Trophoblast cell (in vitro differentiated cells and primary cell): ENCODE results near the gene PXDN.

Experiments used
- DNase-seq, 2 donors: peaks; one replicate each; pipeline ENCODE4 v3.0.0-alpha.2; 2016
- H2AFZ ChIP-seq: 2 replicates; pipeline ENCODE4 v1.6.1; 2013; ENCODE audit warnings: low read length, moderate library complexity, mild to moderate bottlenecking; ENCODE audit not compliant: insufficient read depth, poor library complexity
- H2AK5ac ChIP-seq: 2 replicates; pipeline ENCODE4 v1.6.1; 2013; ENCODE audit warnings: mild to moderate bottlenecking, low read length
- H2BK120ac ChIP-seq: 2 replicates; pipeline ENCODE4 v1.6.1; 2013; ENCODE audit warnings: low read length, mild to moderate bottlenecking, moderate library complexity; ENCODE audit not compliant: insufficient read depth, poor library complexity
- H2BK12ac ChIP-seq: 2 replicates; pipeline ENCODE4 v1.6.1; 2013; ENCODE audit warnings: mild to moderate bottlenecking, low read length, moderate library complexity
- H2BK5ac ChIP-seq: 2 replicates; pipeline ENCODE4 v1.6.1; 2013; ENCODE audit warnings: low read length, low read depth, moderate library complexity, mild to moderate bottlenecking; ENCODE audit not compliant: poor library complexity
- H3K14ac ChIP-seq: 2 replicates; pipeline ENCODE4 v1.6.1; 2013; ENCODE audit warnings: mild to moderate bottlenecking, low read length
- H3K18ac ChIP-seq: 2 replicates; pipeline ENCODE4 v1.6.1; 2013; ENCODE audit warnings: mild to moderate bottlenecking, low read length
- H3K23ac ChIP-seq: 2 replicates; pipeline ENCODE4 v1.6.1; 2013; ENCODE audit warnings: low read length
- H3K27ac ChIP-seq: 2 replicates; pipeline ENCODE4 v1.5.1; 2013; ENCODE audit warnings: low read depth, mild to moderate bottlenecking, inconsistent platforms, low read length, moderate library complexity
- H3K27me3 ChIP-seq: 2 replicates; pipeline ENCODE4 v1.6.1; 2013; ENCODE audit warnings: inconsistent platforms, mild to moderate bottlenecking, low read length, moderate library complexity; ENCODE audit not compliant: insufficient read depth
- H3K36me3 ChIP-seq, 2 experiments: 1 replicate in 1 of 2; 2 replicates in 1 of 2; pipeline ENCODE4 v1.6.1; 2013; ENCODE audit warnings: low read length in 2 of 2, mild to moderate bottlenecking in 2 of 2, moderate library complexity in 1 of 2; ENCODE audit not compliant: insufficient read depth in 2 of 2, control insufficient read depth in 1 of 2
- H3K4ac ChIP-seq: 2 replicates; pipeline ENCODE4 v1.6.1; 2013; ENCODE audit warnings: low read depth, mild to moderate bottlenecking, low read length, moderate library complexity
- H3K4me1 ChIP-seq, 2 experiments: 1 replicate in 1 of 2; 2 replicates in 1 of 2; pipeline ENCODE4 v1.6.1; 2013; ENCODE audit warnings: low read length in 2 of 2, mild to moderate bottlenecking in 2 of 2, moderate library complexity in 1 of 2; ENCODE audit not compliant: insufficient read depth in 2 of 2, control insufficient read depth in 1 of 2
- H3K4me2 ChIP-seq: 2 replicates; pipeline ENCODE4 v1.6.1; 2013; ENCODE audit warnings: inconsistent platforms, mild to moderate bottlenecking, low read length, moderate library complexity
- H3K4me3 ChIP-seq: 2 replicates; pipeline ENCODE4 v1.5.1; 2013; ENCODE audit warnings: mild to moderate bottlenecking, low read depth, low read length, inconsistent platforms
- H3K79me1 ChIP-seq: one replicate; pipeline ENCODE4 v1.6.1; 2013; ENCODE audit warnings: low read length
- H3K79me2 ChIP-seq: 2 replicates; pipeline ENCODE4 v1.6.1; 2013; ENCODE audit warnings: low read length, mild to moderate bottlenecking; ENCODE audit not compliant: control insufficient read depth, insufficient read depth, poor library complexity
- H3K9ac ChIP-seq: 2 replicates; pipeline ENCODE4 v1.6.1; 2013; ENCODE audit warnings: mild to moderate bottlenecking, low read length
- H3K9me3 ChIP-seq: 2 replicates; pipeline ENCODE4 v1.6.1; 2013; ENCODE audit warnings: low read depth, mild to moderate bottlenecking, control low read depth, inconsistent platforms, low read length; ENCODE audit not compliant: insufficient read depth
- H4K12ac ChIP-seq: 2 replicates; pipeline ENCODE4 v1.6.1; 2013; ENCODE audit warnings: low read depth, mild to moderate bottlenecking, low read length, moderate library complexity
- H4K8ac ChIP-seq: 2 replicates; pipeline ENCODE4 v1.6.1; 2013; ENCODE audit warnings: low read depth, mild to moderate bottlenecking, low read length, moderate library complexity
- H4K91ac ChIP-seq: one replicate; pipeline ENCODE4 v1.6.1; 2013; ENCODE audit warnings: low read depth, mild to moderate bottlenecking, low read length, moderate library complexity
- WGBS: extraction: QIAGEN DNeasy Blood & Tissue Kit; methylation state at CpG from one replicate; pipeline ENCODE4 v1.1.7; 2013; ENCODE audit warnings: missing lambda C conversion rate; ENCODE audit not compliant: insufficient read length, insufficient coverage; ENCODE audit errors: extremely low coverage; 5-methylcytosine and 5-hydroxymethylcytosine counted together

PXDN gene

GRCh38 chr2:1674276-1674675, 70.0 kb downstream of the PXDN start:
- Histone ChIP-seq H2AFZ (no peak overlapping the region), H3K79me2 (no peaks in the 10 kb centered on the region), H2BK12ac (no peak overlapping the region), H3K79me1 (no peaks in the 10 kb centered on the region), H3K9me3 (peaks cover under 1% of the 10 kb centered on the region), H3K36me3 (peaks cover 63 to 76% of the 10 kb centered on the region in 2 experiments), H3K27ac (no peak overlapping the region), H3K4me2 (no peak overlapping the region), H2AK5ac (no peak overlapping the region), H3K9ac (no peak overlapping the region), H3K4me1 (no peaks in the 10 kb centered on the region), H4K91ac (no peak overlapping the region), H3K14ac (no peak overlapping the region), H3K18ac (no peak overlapping the region), H3K27me3 (no peaks in the 10 kb centered on the region), H3K23ac (no peak overlapping the region), H4K12ac (no peak overlapping the region), H3K4me3 (no peak overlapping the region), H3K4ac (no peak overlapping the region), H2BK5ac (no peak overlapping the region), H4K8ac (no peak overlapping the region), H2BK120ac (no peak overlapping the region)
- DNase-seq: no peak
- WGBS: no CpG with 5 or more reads among the region's 9 CpGs

GRCh38 chr2:1673160-1673944, 71.0 kb downstream of the PXDN start:
- H4K91ac ChIP-seq: no peak overlapping the region
- no peaks in the 10 kb centered on the region for H3K79me1 ChIP-seq
- H2AFZ ChIP-seq: no peak overlapping the region
- no peak overlapping the region for H3K14ac ChIP-seq
- H3K4me3 ChIP-seq: no peak overlapping the region
- no peak overlapping the region for H3K4ac ChIP-seq
- no peak overlapping the region for H4K8ac ChIP-seq
- DNase-seq: no peak
- no peak overlapping the region for H2AK5ac ChIP-seq
- H3K9ac ChIP-seq: no peak overlapping the region
- H2BK120ac ChIP-seq: no peak overlapping the region
- no peak overlapping the region for H4K12ac ChIP-seq
- H3K79me2 ChIP-seq: no peaks in the 10 kb centered on the region
- no peak overlapping the region for H3K18ac ChIP-seq
- H3K4me1 ChIP-seq: no peaks in the 10 kb centered on the region
- H2BK5ac ChIP-seq: no peak overlapping the region
- H3K27me3 ChIP-seq: no peaks in the 10 kb centered on the region
- H3K23ac ChIP-seq: no peak overlapping the region
- H3K9me3 ChIP-seq: no peaks in the 10 kb centered on the region
- no peak overlapping the region for H3K4me2 ChIP-seq
- no peak overlapping the region for H2BK12ac ChIP-seq
- peaks cover 56 to 66% of the 10 kb centered on the region in 2 experiments for H3K36me3 ChIP-seq
- no peak overlapping the region for H3K27ac ChIP-seq
- no CpG with 5 or more reads among the region's 18 CpGs for WGBS

DNA sequence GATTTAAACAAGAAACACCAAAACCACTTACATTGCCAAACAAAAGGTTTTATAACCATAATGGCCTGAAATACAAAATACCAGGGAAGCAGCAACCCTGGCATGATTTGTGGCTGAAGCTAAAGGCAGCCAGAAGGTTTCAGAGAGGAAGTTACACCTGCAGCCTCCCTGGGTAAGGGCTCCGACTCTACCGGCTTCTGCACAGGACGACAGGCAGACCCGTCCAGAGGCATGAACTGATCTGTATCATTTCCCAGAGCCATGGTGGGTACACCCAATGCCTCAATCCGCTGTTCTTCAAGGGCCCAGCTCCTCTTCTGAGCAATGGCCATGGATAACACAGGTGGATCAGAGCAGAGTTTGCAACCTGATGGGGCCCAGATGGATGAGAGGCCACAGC, 71.6 kb downstream of the PXDN start:
- Histone ChIP-seq H2AK5ac (no peak overlapping the region), H3K23ac (no peak overlapping the region), H3K4me1 (no peaks in the 10 kb centered on the region), H3K4ac (no peak overlapping the region), H4K91ac (no peak overlapping the region), H2BK5ac (no peak overlapping the region), H4K8ac (no peak overlapping the region), H2BK12ac (no peak overlapping the region), H3K27ac (no peak overlapping the region), H4K12ac (no peak overlapping the region), H3K18ac (no peak overlapping the region), H3K36me3 (peaks cover 50 to 60% of the 10 kb centered on the region in 2 experiments), H3K27me3 (no peaks in the 10 kb centered on the region), H2BK120ac (no peak overlapping the region), H3K79me1 (no peaks in the 10 kb centered on the region), H3K9me3 (no peaks in the 10 kb centered on the region), H2AFZ (no peak overlapping the region), H3K9ac (no peak overlapping the region), H3K4me2 (no peak overlapping the region), H3K14ac (no peak overlapping the region), H3K79me2 (no peaks in the 10 kb centered on the region), H3K4me3 (no peak overlapping the region)
- no CpG with 5 or more reads among the region's 5 CpGs for WGBS
- DNase-seq: no peak

GRCh38 chr2:1671916-1672315, 72.4 kb downstream of the PXDN start:
- DNase-seq: no peak

More at GRCh38 chr2:1671916-1672315, 72.4 kb downstream of the PXDN start:
- Histone ChIP-seq H4K12ac (no peak overlapping the region), H3K23ac (no peak overlapping the region), H3K27me3 (no peaks in the 10 kb centered on the region), H2AFZ (no peak overlapping the region), H3K18ac (no peak overlapping the region), H3K4me3 (no peak overlapping the region), H2BK120ac (no peak overlapping the region), H3K79me1 (no peaks in the 10 kb centered on the region), H3K4me1 (no peaks in the 10 kb centered on the region), H3K9me3 (no peaks in the 10 kb centered on the region), H3K4me2 (no peak overlapping the region), H3K4ac (no peak overlapping the region), H2BK12ac (no peak overlapping the region), H4K91ac (no peak overlapping the region), H2BK5ac (no peak overlapping the region), H3K79me2 (no peaks in the 10 kb centered on the region), H3K9ac (no peak overlapping the region), H4K8ac (no peak overlapping the region), H3K14ac (no peak overlapping the region), H3K27ac (no peak overlapping the region), H2AK5ac (no peak overlapping the region), H3K36me3 (peaks cover 42 to 53% of the 10 kb centered on the region in 2 experiments)
- WGBS: no CpG with 5 or more reads among the region's 3 CpGs
